ENCODE results near the gene SETD7.
A peak's percentile ranks its signal among the peaks of the same experiment; 100 is the strongest.

Gene SETD7

DNA sequence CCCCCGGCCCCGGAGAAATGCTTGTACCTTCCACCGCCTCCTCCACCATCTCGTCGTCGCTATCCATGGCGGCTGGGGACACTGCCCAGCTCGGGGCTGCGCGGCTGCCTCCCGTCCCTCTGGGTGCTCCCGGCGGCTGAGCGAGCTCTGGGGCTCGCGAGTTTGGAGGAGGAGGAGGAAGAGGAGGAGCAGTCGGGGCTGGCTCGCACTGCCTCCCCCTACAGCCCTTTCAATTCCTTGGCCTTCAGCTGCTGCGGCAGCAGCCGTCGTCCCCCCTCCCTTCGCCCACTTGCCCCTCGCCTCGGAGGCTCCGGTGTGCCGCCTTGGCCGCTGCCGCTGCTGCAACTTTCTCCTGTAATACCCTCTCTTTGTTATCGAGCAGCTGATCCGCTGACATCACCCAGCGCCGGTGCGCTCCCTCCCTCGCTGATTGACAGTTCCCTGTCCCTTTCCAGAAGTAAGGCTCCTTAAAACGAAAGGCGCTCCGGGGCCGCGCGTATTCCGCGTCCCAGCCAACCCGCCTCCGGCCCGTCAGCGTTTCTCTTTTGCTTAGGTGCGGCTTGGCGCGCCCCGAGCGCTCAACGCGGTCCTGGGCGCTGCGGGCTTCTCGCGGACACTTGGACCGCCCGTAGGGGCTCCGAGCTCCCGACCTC is at the start of gene SETD7:
Gene SETD7, minus strand, starts transcription at position 149 of the 653 bp plus-strand sequence. Its CDS starts 82 bp downstream, at position 67.
- TF ChIP-seq, protein P1, sequence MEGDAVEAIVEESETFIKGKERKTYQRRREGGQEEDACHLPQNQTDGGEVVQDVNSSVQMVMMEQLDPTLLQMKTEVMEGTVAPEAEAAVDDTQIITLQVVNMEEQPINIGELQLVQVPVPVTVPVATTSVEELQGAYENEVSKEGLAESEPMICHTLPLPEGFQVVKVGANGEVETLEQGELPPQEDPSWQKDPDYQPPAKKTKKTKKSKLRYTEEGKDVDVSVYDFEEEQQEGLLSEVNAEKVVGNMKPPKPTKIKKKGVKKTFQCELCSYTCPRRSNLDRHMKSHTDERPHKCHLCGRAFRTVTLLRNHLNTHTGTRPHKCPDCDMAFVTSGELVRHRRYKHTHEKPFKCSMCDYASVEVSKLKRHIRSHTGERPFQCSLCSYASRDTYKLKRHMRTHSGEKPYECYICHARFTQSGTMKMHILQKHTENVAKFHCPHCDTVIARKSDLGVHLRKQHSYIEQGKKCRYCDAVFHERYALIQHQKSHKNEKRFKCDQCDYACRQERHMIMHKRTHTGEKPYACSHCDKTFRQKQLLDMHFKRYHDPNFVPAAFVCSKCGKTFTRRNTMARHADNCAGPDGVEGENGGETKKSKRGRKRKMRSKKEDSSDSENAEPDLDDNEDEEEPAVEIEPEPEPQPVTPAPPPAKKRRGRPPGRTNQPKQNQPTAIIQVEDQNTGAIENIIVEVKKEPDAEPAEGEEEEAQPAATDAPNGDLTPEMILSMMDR (IDR thresholded peaks at IDR 0.05; ENCODE audit: insufficient read depth, low read depth, low read length, missing control alignments), result no peak
- peak; percentile 87 for DNase-seq (ENCODE audit: low read depth)
- peak within 1 kb of the TSS; percentile 82 for H3K4me3 ChIP-seq (ENCODE audit: low read length)

DNA sequence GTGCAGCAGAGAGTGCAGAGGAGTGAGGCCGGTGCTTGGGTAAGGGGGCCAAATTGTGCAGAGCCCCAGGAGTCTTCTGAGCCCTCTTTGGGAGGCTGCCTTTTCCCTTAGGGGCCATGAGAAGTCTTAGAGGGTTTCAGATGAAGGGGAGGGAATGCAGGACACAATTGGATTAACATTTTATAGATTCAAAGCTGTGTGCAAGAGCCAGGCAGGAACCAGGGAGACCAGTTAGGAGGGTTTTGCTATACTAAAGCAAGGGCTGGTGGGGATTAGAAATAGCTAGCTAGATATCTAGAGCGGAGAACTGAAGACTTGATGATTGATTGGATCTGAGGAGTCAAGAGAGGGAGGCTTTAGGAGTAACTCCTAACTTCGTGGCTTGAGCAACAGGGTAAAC is 49.5 kb upstream of the SETD7 start:
- DNase-seq (ENCODE audit: low read depth), result no peak
- TF ChIP-seq, protein P1 (IDR thresholded peaks at IDR 0.05; ENCODE audit: insufficient read depth, low read depth, low read length, missing control alignments), result no peak
- H3K4me3 ChIP-seq (ENCODE audit: low read length), result no peak overlapping the region

DNA sequence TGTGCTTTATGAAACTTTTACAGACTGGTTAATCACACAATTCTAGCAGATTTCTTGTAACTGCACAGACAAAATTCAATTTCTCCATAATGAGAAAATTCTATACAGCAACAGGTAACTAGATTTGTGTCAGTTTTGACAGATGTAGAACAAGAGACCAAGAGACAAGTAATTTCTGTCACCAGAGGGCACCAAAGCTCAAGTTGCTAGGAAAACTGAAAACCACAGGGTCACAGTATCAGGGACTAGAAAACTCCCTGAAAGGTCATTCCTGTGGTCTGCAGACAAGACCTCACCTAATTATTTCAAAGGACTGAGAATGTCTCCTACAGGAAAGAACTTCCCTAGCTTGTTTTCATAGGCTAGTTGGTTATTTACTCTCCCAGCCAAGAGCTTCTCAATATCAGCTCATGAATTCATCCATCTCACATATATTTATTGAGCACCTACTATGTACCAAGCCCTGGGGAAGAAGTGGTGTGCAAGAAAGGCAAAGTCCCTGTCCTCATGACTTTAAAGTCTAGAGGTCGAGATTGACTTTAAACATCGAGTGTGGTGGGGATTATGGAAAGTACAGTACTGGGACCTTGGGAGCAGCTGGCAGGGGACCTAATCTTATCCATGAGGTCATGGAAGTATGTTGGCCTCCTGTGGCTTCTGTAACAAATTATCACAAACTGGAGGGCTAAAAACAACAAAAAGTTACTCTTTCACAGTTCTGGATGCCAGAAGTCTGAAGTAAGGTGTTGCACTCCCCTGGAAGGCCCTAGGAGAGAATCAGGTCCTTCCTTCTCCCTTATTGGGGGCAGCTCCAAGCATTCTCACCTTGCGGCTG is 47.8 kb upstream of the SETD7 start:
- H3K4me3 ChIP-seq (ENCODE audit: low read length), result no peak overlapping the region
- DNase-seq (ENCODE audit: low read depth), result peak; percentile 71
- TF ChIP-seq, protein P1 (IDR thresholded peaks at IDR 0.05; ENCODE audit: insufficient read depth, low read depth, low read length, missing control alignments), result peak; percentile 74

DNA sequence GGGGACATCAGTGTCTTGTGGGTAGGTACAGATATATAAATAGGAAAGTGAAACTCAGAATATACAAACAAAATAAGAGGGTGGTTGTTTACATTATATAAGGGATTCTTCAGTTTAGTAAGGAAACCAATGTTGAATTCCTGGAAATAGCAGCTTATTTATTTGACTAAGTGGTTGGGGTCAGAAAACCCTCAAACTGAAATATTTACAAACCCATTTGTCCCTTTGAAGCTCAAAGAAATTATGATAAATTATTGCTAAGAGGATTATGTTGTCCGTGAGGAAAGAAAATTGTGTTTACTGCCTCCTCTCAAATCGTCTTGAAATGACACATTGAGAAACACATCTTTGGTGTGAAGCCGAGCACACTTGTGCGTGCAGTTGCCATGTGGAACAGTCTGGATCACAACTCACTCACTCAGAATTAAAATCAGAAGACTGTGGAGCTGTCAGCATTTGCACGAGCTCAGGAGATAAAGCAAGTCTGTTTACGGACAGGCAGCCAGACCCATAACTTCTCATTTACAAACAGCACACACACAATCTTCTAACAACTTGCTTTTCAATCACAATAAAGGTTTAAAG is 46.8 kb upstream of the SETD7 start:
- no peak for DNase-seq (ENCODE audit: low read depth)
- TF ChIP-seq, protein P1 (IDR thresholded peaks at IDR 0.05; ENCODE audit: insufficient read depth, low read depth, low read length, missing control alignments), result no peak
- no peak overlapping the region for H3K4me3 ChIP-seq (ENCODE audit: low read length)

DNA sequence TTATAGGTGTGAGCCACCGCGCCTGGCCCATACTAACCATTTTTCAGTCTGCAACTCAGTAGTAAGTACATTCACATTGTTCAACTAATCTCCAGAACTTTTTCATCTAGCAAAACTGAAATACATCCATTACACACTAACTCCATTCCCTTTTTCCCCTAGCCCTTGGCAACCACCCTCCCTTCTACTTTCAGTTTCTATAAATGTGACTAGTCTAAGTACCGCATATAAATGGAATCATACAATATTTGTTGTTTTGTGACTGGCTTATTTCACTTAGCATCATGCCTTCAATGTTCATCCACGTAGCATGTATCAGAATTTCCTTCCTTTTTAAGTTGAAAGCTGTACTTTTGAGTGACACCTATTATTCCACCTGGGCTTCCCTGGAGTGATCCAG is 44.6 kb upstream of the SETD7 start:
- TF ChIP-seq, protein P1 (IDR thresholded peaks at IDR 0.05; ENCODE audit: insufficient read depth, low read depth, low read length, missing control alignments), result no peak
- no peak for DNase-seq (ENCODE audit: low read depth)
- no peak overlapping the region for H3K4me3 ChIP-seq (ENCODE audit: low read length)

DNA sequence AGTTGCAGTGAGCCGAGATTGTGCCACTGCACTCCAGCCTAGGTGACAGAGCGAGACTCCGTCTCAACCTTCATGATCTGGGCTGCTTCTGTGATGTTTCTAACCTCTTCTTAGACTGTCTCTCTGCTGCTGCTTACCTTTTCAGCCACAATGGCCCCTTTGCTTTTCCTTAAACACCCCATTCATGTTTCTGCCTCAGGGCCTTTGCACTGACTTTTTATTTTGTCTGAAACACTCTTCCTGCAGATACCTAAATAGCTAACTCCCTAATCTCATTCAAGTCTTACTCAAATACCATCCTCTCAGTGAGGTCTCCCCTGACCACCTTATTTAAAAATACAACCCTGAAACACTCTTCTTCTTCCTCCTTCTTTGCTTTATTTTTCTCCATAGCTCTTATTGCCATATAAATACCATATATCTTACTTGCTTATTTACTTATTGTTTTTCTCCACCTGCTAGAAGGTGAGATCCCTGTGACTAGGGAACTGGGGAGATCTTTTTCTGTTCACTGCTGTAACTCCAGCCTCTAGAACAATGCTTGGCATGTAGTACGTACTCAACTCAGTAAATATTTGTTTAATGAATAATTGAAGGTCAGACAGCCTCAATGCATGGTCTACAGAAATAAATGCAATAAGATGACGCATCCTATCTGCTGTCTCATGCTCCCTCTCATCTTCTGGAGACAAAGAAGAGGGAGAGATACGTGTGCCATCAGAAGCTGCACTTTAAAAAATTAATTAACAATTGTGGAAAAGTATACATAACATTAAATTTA is 43.8 kb upstream of the SETD7 start:
- TF ChIP-seq, protein P1 (IDR thresholded peaks at IDR 0.05; ENCODE audit: insufficient read depth, low read depth, low read length, missing control alignments), result no peak
- no peak overlapping the region for H3K4me3 ChIP-seq (ENCODE audit: low read length)
- DNase-seq (ENCODE audit: low read depth), result peak; percentile 91

All from epithelial cell of esophagus (primary cell).